ENCODE data around the gene PHACTR3.

Gene PHACTR3

GRCh38 chr20:59706400-59706693, 102.0 kb downstream of the PHACTR3 start:
- TF ChIP-seq CTCF (IDR thresholded peaks at IDR 0.05) = no peak
- Histone ChIP-seq H3K4me3 (no peak overlapping the region), H3K27ac (no peak overlapping the region)
- no peak for DNase-seq (ENCODE audit: low spot score)

DNA sequence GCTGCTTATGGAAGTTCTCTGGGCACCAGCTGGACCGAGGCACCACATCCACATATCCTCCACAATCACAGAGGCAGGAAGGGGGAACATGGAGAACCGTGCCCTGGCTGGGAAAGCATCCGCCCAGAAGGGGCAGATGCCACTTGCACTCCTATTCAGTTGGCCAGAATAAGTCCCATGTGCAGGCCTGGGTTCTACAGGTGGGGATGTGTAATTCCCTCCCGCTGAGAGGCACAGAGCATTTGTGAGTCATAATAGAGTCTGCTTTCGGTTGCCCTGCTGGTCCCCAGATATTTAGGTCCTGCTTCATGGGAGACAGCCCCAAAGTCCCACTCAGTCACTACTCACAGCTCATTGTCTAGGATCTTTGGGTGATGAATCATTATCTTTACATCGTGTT, 104.0 kb downstream of the PHACTR3 start:
- H3K27ac ChIP-seq = no peak overlapping the region
- no peak for TF ChIP-seq CTCF (IDR thresholded peaks at IDR 0.05)

GRCh38 chr20:59709636-59710035, 105.3 kb downstream of the PHACTR3 start:
- TF ChIP-seq CTCF (IDR thresholded peaks at IDR 0.05) = no peak
- no peak for DNase-seq (ENCODE audit: low spot score)
- Histone ChIP-seq H3K27ac (no peak overlapping the region), H3K4me3 (no peak overlapping the region)

More for the DNA sequence above, 104.0 kb downstream of the PHACTR3 start:
- DNase-seq (ENCODE audit: low spot score) = no peak
- no peak overlapping the region for H3K4me3 ChIP-seq

DNA sequence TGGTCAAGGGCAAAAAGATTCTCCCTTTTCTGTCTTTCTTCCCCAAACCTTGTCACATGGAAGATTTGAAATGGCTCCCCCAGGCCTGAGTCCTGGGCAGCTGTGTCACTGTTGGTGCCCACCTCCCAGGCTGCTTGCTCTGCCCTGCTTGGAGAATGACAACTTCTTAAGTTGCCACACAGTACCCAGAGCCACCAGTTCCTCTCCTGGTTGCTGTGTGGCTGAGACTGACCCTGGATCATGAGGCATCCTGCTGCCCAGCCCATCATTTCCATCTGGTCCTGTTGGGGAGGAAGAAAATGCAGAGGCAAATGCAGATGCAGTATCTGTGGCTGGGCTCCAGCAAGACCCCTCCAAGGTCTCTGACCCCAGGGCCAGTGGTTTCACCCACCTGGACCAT, 113.7 kb downstream of the PHACTR3 start:
- H3K27ac ChIP-seq = no peak overlapping the region
- H3K4me3 ChIP-seq = no peak overlapping the region
- DNase-seq (ENCODE audit: low spot score) = no peak
- TF ChIP-seq CTCF (IDR thresholded peaks at IDR 0.05) = no peak

DNA sequence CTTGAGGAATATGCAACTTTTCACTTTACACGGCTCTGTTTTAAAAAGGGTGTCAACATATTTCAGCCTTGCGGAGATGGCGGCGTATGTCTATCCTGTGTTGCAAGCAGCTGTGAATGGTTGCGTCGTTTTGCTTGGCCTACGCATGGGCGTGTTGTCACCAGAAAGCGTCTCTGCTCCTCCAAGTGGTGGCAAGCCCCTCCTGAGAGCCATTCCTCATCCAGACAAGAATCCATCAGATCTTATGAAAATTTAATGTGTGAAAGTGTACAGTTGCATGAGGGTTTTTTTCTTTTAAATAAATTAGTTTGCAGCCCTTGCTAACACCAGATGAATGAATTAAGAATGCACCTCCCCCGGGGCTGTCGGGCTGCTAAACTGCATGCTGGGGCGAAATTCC, 114.4 kb downstream of the PHACTR3 start:
- Histone ChIP-seq H3K27ac (no peak overlapping the region), H3K4me3 (no peak overlapping the region)
- no peak for DNase-seq (ENCODE audit: low spot score)
- no peak for TF ChIP-seq CTCF (IDR thresholded peaks at IDR 0.05)

DNA sequence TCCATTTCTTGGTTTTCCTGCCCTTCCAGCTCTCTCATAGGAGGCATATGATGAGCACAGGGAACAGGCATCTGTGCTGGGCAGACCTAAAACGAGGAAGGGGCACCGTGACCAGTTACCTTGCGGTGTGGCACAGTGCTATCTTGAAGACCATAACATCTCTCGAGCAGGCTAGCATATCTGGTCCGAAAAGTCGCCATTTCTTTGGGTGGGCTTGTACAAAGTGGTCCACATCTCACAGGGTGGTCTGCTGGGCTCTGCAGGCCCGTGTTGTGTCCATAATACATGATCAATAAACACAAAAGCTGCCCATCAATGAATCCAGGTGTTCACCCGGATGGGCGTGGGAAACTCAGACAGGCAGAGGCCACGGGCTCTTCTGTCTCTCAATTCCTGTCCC, 115.7 kb downstream of the PHACTR3 start:
- no peak for DNase-seq (ENCODE audit: low spot score)
- no peak overlapping the region for H3K4me3 ChIP-seq
- no peak for TF ChIP-seq CTCF (IDR thresholded peaks at IDR 0.05)
- no peak overlapping the region for H3K27ac ChIP-seq

DNA sequence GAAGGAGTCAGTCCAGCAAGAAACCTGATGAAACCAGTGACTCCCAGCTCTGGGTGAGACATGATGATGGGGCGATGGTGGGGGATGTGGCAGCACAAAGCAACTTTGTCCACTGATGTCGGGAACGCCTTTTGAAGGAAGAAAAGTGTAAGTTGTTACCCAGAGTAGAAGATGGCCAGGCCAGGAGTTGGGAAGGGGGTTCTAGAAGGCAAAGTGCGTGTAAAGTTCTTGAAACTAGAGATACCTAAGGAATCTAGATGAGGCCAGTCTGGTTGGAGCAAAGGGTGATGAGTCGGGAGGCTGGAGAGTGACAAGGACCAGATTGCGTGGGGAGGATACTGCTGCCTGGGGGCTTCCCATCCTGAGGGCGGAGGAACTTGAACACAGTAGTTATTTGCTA, 117.0 kb downstream of the PHACTR3 start:
- TF ChIP-seq CTCF (IDR thresholded peaks at IDR 0.05) = no peak
- no peak for DNase-seq (ENCODE audit: low spot score)
- Histone ChIP-seq H3K27ac (no peak overlapping the region), H3K4me3 (no peak overlapping the region)

All from coronary artery (tissue), 2 donors.